ENCODE measurements around the gene SOBP.

DNA sequence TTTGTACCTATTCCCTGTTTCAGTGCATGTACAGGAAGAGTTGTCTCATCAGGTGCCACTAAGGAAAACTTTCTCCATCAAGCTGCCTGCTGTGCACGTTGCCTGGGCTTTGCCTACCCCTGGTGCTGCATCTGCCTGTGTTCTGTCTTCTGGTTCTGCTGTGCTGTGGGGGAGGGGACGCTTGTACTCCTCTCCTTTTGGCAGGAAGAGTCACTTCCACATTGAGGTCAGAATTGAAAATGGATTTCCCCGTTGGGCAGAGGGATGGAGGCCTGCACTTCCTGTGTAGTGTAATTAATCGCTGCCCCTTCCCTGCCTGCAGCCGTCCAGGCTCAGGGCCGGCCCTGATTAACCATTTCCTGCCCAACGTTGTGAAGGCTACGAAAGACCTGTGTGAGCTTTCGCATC lies 180.9 kb downstream of the SOBP start:
- TF ChIP-seq EZH2 (IDR thresholded peaks at IDR 0.05; ENCODE audit: low read length, missing control alignments) = no peak
- TF ChIP-seq, protein P1, sequence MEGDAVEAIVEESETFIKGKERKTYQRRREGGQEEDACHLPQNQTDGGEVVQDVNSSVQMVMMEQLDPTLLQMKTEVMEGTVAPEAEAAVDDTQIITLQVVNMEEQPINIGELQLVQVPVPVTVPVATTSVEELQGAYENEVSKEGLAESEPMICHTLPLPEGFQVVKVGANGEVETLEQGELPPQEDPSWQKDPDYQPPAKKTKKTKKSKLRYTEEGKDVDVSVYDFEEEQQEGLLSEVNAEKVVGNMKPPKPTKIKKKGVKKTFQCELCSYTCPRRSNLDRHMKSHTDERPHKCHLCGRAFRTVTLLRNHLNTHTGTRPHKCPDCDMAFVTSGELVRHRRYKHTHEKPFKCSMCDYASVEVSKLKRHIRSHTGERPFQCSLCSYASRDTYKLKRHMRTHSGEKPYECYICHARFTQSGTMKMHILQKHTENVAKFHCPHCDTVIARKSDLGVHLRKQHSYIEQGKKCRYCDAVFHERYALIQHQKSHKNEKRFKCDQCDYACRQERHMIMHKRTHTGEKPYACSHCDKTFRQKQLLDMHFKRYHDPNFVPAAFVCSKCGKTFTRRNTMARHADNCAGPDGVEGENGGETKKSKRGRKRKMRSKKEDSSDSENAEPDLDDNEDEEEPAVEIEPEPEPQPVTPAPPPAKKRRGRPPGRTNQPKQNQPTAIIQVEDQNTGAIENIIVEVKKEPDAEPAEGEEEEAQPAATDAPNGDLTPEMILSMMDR (conservative IDR thresholded peaks at IDR 0.05 in 1 of 2, IDR thresholded peaks at IDR 0.05 in 1 of 2; ENCODE audit: low read depth in 1 of 2, low read length in 2 of 2) = no peak
